GM23248 (cell line): ENCODE measurements around the gene DNAH9.

Experiments
- EZH2 ChIP-seq: fragments of 200-600 bp; sonication (generic); IDR thresholded peaks from 2 replicates; pipeline ENCODE4 v1.6.1; 2018; ENCODE audit warnings: antibody characterized with exemption, mild to moderate bottlenecking; ENCODE audit not compliant: insufficient read depth, poor library complexity, severe bottlenecking
- EZH2phosphoT487 ChIP-seq: fragments of 200-600 bp; sonication (generic); IDR thresholded peaks from 2 replicates; pipeline ENCODE4 v1.6.1; 2018; ENCODE audit warnings: antibody characterized with exemption, moderate library complexity, mild to moderate bottlenecking, low read depth; ENCODE audit not compliant: insufficient read depth

GRCh38 chr17:11636771-11637170 lies 38.5 kb downstream of the DNAH9 start:
- TF ChIP-seq EZH2 (no peak), EZH2phosphoT487 (no peak)
